Dedifferentiated amniotic fluid mesenchymal stem cell (primary cell): Measurements from ENCODE around the gene PLCD3.

Source experiments
- DNase-seq: peaks from one replicate; pipeline ENCODE4 v3.0.0-alpha.2; 2016; ENCODE audit errors: extremely low spot score

PLCD3 gene

GRCh38 chr17:45117848-45118646, 14.3 kb downstream of the PLCD3 start:
- DNase-seq: no peak

GRCh38 chr17:45117334-45117733, 15.0 kb downstream of the PLCD3 start:
- DNase-seq: no peak

- no peak for DNase-seq
Measured at GRCh38 chr17:45116434-45117016, 15.8 kb downstream of the PLCD3 start.

GRCh38 chr17:45115871-45116270, 16.4 kb downstream of the PLCD3 start:
- no peak for DNase-seq

GRCh38 chr17:45115015-45115625, 17.2 kb downstream of the PLCD3 start:
- no peak for DNase-seq

- DNase-seq: no peak
Measured at GRCh38 chr17:45114117-45114932, 18.0 kb downstream of the PLCD3 start.

- DNase-seq: no peak
Measured at GRCh38 chr17:45113424-45113754, 18.9 kb downstream of the PLCD3 start.

- DNase-seq: no peak
Measured at GRCh38 chr17:45112559-45113423, 19.5 kb downstream of the PLCD3 start.

GRCh38 chr17:45111850-45112249, 20.5 kb downstream of the PLCD3 start:
- no peak for DNase-seq

- DNase-seq: no peak
Measured at GRCh38 chr17:45110676-45111611, 21.4 kb downstream of the PLCD3 start.

GRCh38 chr17:45108595-45109521, 23.5 kb downstream of the PLCD3 start:
- DNase-seq: no peak

GRCh38 chr17:45108051-45108450, 24.3 kb downstream of the PLCD3 start:
- no peak for DNase-seq

- no peak for DNase-seq
Measured at GRCh38 chr17:45107293-45108010, 24.9 kb downstream of the PLCD3 start.

- no peak for DNase-seq
Measured at GRCh38 chr17:45106582-45106981, 25.7 kb downstream of the PLCD3 start.

GRCh38 chr17:45106096-45106495, 26.2 kb downstream of the PLCD3 start:
- DNase-seq: no peak

GRCh38 chr17:45104907-45105624, 27.2 kb downstream of the PLCD3 start:
- DNase-seq: no peak

- no peak for DNase-seq
Measured at GRCh38 chr17:45104497-45104896, 27.8 kb downstream of the PLCD3 start.

- no peak for DNase-seq
Measured at GRCh38 chr17:45104029-45104428, 28.3 kb downstream of the PLCD3 start.
